Measurements from ENCODE around the gene TRIM50. TPM values are rescaled to one million over a fixed set of nuclear protein-coding genes. Genes with fewer than 3 reads are reported as not detected.

The TRIM50 gene
- total RNA-seq, 3 donors from 2014 or later (not counting 1 experiment from before 2014, with no cell fraction given): not detected

- 97% methylated on average over 9 of the region's 9 CpGs for WGBS (ENCODE audit: insufficient coverage)
- no peaks in the 10 kb centered on the region for H3K9me3 Mint-ChIP-seq
- intact Hi-C loops (cut with micrococcal nuclease): no loop called here
These were observed 41.7 kb upstream of the TRIM50 start for GRCh38 chr7:73369622-73370021.

GRCh38 chr7:73369009-73369408 lies 41.1 kb upstream of the TRIM50 start:
- H3K36me3 ChIP-seq (ENCODE audit: control insufficient read depth, insufficient read depth, low read length): no peaks in the 10 kb centered on the region
- no peaks in the 10 kb centered on the region for H3K9me3 Mint-ChIP-seq
- no peak overlapping the region for H3K4me3 ChIP-seq (ENCODE audit: low read length)
- ATAC-seq: no peak
- H3K27me3 ChIP-seq (ENCODE audit: control insufficient read depth, insufficient read depth, low read length): no peaks in the 10 kb centered on the region
- no peaks in the 10 kb centered on the region for H3K36me3 Mint-ChIP-seq
- H3K4me3 Mint-ChIP-seq: no peak overlapping the region
- H3K9me3 ChIP-seq (ENCODE audit: control insufficient read depth, insufficient read depth, low read length): no peaks in the 10 kb centered on the region
- no peak overlapping the region for H3K27ac Mint-ChIP-seq
- TF ChIP-seq CTCF (IDR thresholded peaks at IDR 0.05): no peak
- H3K27me3 Mint-ChIP-seq (ENCODE audit: low read depth in 2 of 2): peaks cover 0 to 5% of the 10 kb centered on the region in 2 donors
- no peak overlapping the region for H3K27ac ChIP-seq (ENCODE audit: low read length)
- 84% methylated on average over 11 of the region's 11 CpGs for WGBS (ENCODE audit: insufficient coverage)
- no peaks in the 10 kb centered on the region for H3K4me1 ChIP-seq (ENCODE audit: control insufficient read depth, insufficient read depth, low read length)
- intact Hi-C loops (cut with micrococcal nuclease): no loop called here
- DNase-seq: no peak
- H3K4me1 Mint-ChIP-seq: no peaks in the 10 kb centered on the region

More at GRCh38 chr7:73369622-73370021, 41.7 kb upstream of the TRIM50 start:
- DNase-seq (no peak), ATAC-seq (no peak)
- Histone ChIP-seq H3K9me3 (ENCODE audit: control insufficient read depth, insufficient read depth, low read length) (no peaks in the 10 kb centered on the region), H3K4me1 (ENCODE audit: control insufficient read depth, insufficient read depth, low read length) (no peaks in the 10 kb centered on the region), H3K27ac (ENCODE audit: low read length) (no peak overlapping the region), H3K27me3 (ENCODE audit: control insufficient read depth, insufficient read depth, low read length) (no peaks in the 10 kb centered on the region), H3K36me3 (ENCODE audit: control insufficient read depth, insufficient read depth, low read length) (no peaks in the 10 kb centered on the region), H3K4me3 (ENCODE audit: low read length) (no peak overlapping the region)
- Mint-ChIP-seq H3K4me3 (no peak overlapping the region), H3K36me3 (no peaks in the 10 kb centered on the region), H3K27ac (no peak overlapping the region), H3K27me3 (ENCODE audit: low read depth in 2 of 2) (peaks cover 0 to 9% of the 10 kb centered on the region in 2 donors), H3K4me1 (no peaks in the 10 kb centered on the region)
- no peak for TF ChIP-seq CTCF (IDR thresholded peaks at IDR 0.05)

- Histone ChIP-seq H3K27me3 (ENCODE audit: control insufficient read depth, insufficient read depth, low read length) (no peaks in the 10 kb centered on the region), H3K27ac (ENCODE audit: low read length) (no peak overlapping the region), H3K4me3 (ENCODE audit: low read length) (no peak overlapping the region), H3K4me1 (ENCODE audit: control insufficient read depth, insufficient read depth, low read length) (no peaks in the 10 kb centered on the region), H3K9me3 (ENCODE audit: control insufficient read depth, insufficient read depth, low read length) (no peaks in the 10 kb centered on the region), H3K36me3 (ENCODE audit: control insufficient read depth, insufficient read depth, low read length) (no peaks in the 10 kb centered on the region)
- no peaks in the 10 kb centered on the region for H3K36me3 Mint-ChIP-seq
- H3K4me1 Mint-ChIP-seq: no peaks in the 10 kb centered on the region
- H3K27me3 Mint-ChIP-seq (ENCODE audit: low read depth in 2 of 2): peaks cover 0 to 5% of the 10 kb centered on the region in 2 donors
- WGBS (ENCODE audit: insufficient coverage): 83% methylated on average over 12 of the region's 12 CpGs
- no peak overlapping the region for H3K27ac Mint-ChIP-seq
- H3K4me3 Mint-ChIP-seq: no peak overlapping the region
- DNase-seq (no peak), ATAC-seq (no peak)
- TF ChIP-seq CTCF (IDR thresholded peaks at IDR 0.05): no peak
- intact Hi-C loops (cut with micrococcal nuclease): no loop called here
- no peaks in the 10 kb centered on the region for H3K9me3 Mint-ChIP-seq
These were observed 39.1 kb upstream of the TRIM50 start for GRCh38 chr7:73366990-73367389.

- Mint-ChIP-seq H3K4me1 (no peaks in the 10 kb centered on the region), H3K9me3 (no peaks in the 10 kb centered on the region), H3K27me3 (ENCODE audit: low read depth in 2 of 2) (peaks cover 0 to 5% of the 10 kb centered on the region in 2 donors), H3K36me3 (no peaks in the 10 kb centered on the region), H3K4me3 (no peak overlapping the region), H3K27ac (no peak overlapping the region)
- Histone ChIP-seq H3K36me3 (ENCODE audit: control insufficient read depth, insufficient read depth, low read length) (no peaks in the 10 kb centered on the region), H3K9me3 (ENCODE audit: control insufficient read depth, insufficient read depth, low read length) (no peaks in the 10 kb centered on the region), H3K27me3 (ENCODE audit: control insufficient read depth, insufficient read depth, low read length) (no peaks in the 10 kb centered on the region), H3K4me1 (ENCODE audit: control insufficient read depth, insufficient read depth, low read length) (no peaks in the 10 kb centered on the region), H3K27ac (ENCODE audit: low read length) (no peak overlapping the region), H3K4me3 (ENCODE audit: low read length) (no peak overlapping the region)
- intact Hi-C loops (cut with micrococcal nuclease): no loop called here
- DNase-seq (no peak), ATAC-seq (no peak)
- no peak for TF ChIP-seq CTCF (IDR thresholded peaks at IDR 0.05)
- WGBS (ENCODE audit: insufficient coverage): 83% methylated on average over 11 of the region's 11 CpGs
These were observed 38.2 kb upstream of the TRIM50 start for GRCh38 chr7:73366127-73366526.

All from natural killer cell (primary cell).